ENCODE data around the gene KYAT1. TPM values are rescaled to one million over a fixed set of nuclear protein-coding genes. Genes with fewer than 3 reads are reported as not detected.
A peak's percentile ranks its signal among the peaks of the same experiment; 100 is the strongest.

Gene KYAT1
- total and polyA plus RNA-seq, 2 of the 13 experiments (the other 11 are each of a cell fraction or from before 2014, with no cell fraction given), result 9.2 to 46.5 TPM

DNA sequence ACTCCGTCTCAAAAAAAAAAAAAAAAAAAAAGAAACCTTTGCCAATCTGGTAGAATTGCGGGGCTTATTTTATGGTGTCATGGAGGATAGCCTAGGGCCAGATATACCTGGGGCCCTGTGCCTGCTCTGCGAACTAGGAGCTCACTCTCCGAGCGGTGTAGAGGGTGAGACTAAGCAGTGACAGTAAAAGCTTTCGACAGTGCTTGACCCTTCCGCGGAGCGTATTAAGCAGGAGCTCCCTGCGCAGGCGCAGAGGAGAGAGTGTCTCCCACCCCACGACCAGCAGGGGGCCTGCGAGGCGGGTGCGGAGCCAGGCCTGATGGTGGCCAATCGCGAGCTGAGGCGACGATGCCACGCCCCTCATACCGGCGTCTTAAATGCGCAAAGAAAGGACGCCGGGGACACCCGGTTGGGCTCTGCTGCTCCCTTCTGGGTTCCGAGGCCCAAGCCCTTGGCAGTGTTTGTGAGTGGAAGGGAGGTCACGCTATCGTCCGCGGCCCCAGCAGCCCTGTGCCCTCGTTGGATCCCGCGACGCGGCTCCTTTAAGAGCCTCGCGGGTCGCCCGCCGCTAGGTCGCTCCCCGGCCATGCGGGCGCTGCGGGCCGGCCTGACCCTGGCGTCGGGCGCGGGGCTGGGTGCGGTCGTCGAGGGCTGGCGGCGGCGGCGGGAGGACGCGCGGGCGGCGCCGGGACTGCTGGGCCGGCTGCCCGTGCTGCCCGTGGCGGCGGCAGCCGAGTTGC lies 63.5 kb downstream of the KYAT1 start, which contains the start of gene ENDOG (continued):
- TF ChIP-seq MBD4 (IDR thresholded peaks at IDR 0.05; ENCODE audit: borderline replicate concordance, low read length), result no peak
- TF ChIP-seq ZNF703 (CRISPR knock-in tag; IDR thresholded peaks at IDR 0.05; ENCODE audit: borderline replicate concordance), result no peak
- TF ChIP-seq SALL1 (CRISPR knock-in tag; IDR thresholded peaks at IDR 0.05), result peak; percentile 56; the same call in 1 of the 2 replicates
- TF ChIP-seq ZNF160 (CRISPR knock-in tag; IDR thresholded peaks at IDR 0.05), result no peak
- TF ChIP-seq ZNF577 (CRISPR knock-in tag; IDR thresholded peaks at IDR 0.05; ENCODE audit: borderline replicate concordance, low read depth), result no peak
- TF ChIP-seq ZNF546 (CRISPR knock-in tag; conservative IDR thresholded peaks at IDR 0.05), result no peak
- no peak for TF ChIP-seq GTF3A (CRISPR knock-in tag; conservative IDR thresholded peaks at IDR 0.05)
- TF ChIP-seq DRAP1 (CRISPR knock-in tag; IDR thresholded peaks at IDR 0.05), result peak; percentile 100
- TF ChIP-seq KLF12 (CRISPR knock-in tag; IDR thresholded peaks at IDR 0.05; ENCODE audit: borderline replicate concordance), result no peak
- no peak for TF ChIP-seq ZNF451 (CRISPR knock-in tag; IDR thresholded peaks at IDR 0.05)
- peak; percentile 89 for TF ChIP-seq DR1 (CRISPR knock-in tag; IDR thresholded peaks at IDR 0.05)
- 0 out of 2 replicates have a peak, but pooled peaks have one; percentile 16 for TF ChIP-seq ZNF205 (CRISPR knock-in tag; IDR thresholded peaks at IDR 0.05)
- TF ChIP-seq, protein P1, sequence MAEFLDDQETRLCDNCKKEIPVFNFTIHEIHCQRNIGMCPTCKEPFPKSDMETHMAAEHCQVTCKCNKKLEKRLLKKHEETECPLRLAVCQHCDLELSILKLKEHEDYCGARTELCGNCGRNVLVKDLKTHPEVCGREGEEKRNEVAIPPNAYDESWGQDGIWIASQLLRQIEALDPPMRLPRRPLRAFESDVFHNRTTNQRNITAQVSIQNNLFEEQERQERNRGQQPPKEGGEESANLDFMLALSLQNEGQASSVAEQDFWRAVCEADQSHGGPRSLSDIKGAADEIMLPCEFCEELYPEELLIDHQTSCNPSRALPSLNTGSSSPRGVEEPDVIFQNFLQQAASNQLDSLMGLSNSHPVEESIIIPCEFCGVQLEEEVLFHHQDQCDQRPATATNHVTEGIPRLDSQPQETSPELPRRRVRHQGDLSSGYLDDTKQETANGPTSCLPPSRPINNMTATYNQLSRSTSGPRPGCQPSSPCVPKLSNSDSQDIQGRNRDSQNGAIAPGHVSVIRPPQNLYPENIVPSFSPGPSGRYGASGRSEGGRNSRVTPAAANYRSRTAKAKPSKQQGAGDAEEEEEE (CRISPR knock-in tag; IDR thresholded peaks at IDR 0.05; ENCODE audit: borderline replicate concordance), result no peak
- TF ChIP-seq ATM (IDR thresholded peaks at IDR 0.05; ENCODE audit: borderline replicate concordance), result no peak
- TF ChIP-seq PPARG (CRISPR knock-in tag; conservative IDR thresholded peaks at IDR 0.05), result peak; percentile 44; the same call in 1 of the 2 replicates
- peak; percentile 15; the same call in 1 of the 2 replicates for TF ChIP-seq CHCHD3 (CRISPR knock-in tag; IDR thresholded peaks at IDR 0.05)
- TF ChIP-seq, protein P2, sequence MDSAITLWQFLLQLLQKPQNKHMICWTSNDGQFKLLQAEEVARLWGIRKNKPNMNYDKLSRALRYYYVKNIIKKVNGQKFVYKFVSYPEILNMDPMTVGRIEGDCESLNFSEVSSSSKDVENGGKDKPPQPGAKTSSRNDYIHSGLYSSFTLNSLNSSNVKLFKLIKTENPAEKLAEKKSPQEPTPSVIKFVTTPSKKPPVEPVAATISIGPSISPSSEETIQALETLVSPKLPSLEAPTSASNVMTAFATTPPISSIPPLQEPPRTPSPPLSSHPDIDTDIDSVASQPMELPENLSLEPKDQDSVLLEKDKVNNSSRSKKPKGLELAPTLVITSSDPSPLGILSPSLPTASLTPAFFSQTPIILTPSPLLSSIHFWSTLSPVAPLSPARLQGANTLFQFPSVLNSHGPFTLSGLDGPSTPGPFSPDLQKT (CRISPR knock-in tag; IDR thresholded peaks at IDR 0.05; ENCODE audit: borderline replicate concordance), result no peak
- TF ChIP-seq ZBTB4 (CRISPR knock-in tag; IDR thresholded peaks at IDR 0.05; ENCODE audit: borderline replicate concordance), result peak; percentile 61; the same call in 1 of the 2 replicates
- TF ChIP-seq ZNF530 (CRISPR knock-in tag; IDR thresholded peaks at IDR 0.05; ENCODE audit: low read depth), result no peak
- TF ChIP-seq YY1 (IDR thresholded peaks at IDR 0.05; ENCODE audit: insufficient read depth, insufficient replicate concordance, low read depth, low read length), result peak; percentile 51
- no peak for TF ChIP-seq JDP2 (CRISPR knock-in tag; IDR thresholded peaks at IDR 0.05; ENCODE audit: borderline replicate concordance)
- no peak for TF ChIP-seq CHD4 (IDR thresholded peaks at IDR 0.05; ENCODE audit: borderline replicate concordance, low read length)
- no peak for TF ChIP-seq KDM6A (CRISPR knock-in tag; IDR thresholded peaks at IDR 0.05; ENCODE audit: low read depth)
- no peak for TF ChIP-seq ZFP41 (CRISPR knock-in tag; IDR thresholded peaks at IDR 0.05; ENCODE audit: borderline replicate concordance)
